ENCODE data around the gene HDAC5.

Gene HDAC5

GRCh38 chr17:44085908-44086307 is 37.5 kb downstream of the HDAC5 start:
- no peak overlapping the region for H3K27ac ChIP-seq (ENCODE audit: low read length)
- H3K36me3 ChIP-seq (ENCODE audit: control insufficient read depth, insufficient read depth, low read length): peaks cover 11% of the 10 kb centered on the region
- no CpG with 5 or more reads among the region's 5 CpGs for WGBS (ENCODE audit: insufficient coverage, insufficient read length)
- peaks cover 15% of the 10 kb centered on the region for H3K4me1 ChIP-seq (ENCODE audit: control insufficient read depth, insufficient read depth, low read length)
- no peak overlapping the region for H3K4me3 ChIP-seq (ENCODE audit: low read length)
- no peaks in the 10 kb centered on the region for H3K27me3 ChIP-seq (ENCODE audit: control insufficient read depth, insufficient read depth, low read length)
- no peaks in the 10 kb centered on the region for H3K9me3 ChIP-seq (ENCODE audit: control insufficient read depth, insufficient read depth, low read length)
- no peak for DNase-seq (ENCODE audit: low read depth, low spot score)

- Histone ChIP-seq H3K27ac (ENCODE audit: low read length) (no peak overlapping the region), H3K9me3 (ENCODE audit: control insufficient read depth, insufficient read depth, low read length) (no peaks in the 10 kb centered on the region), H3K4me1 (ENCODE audit: control insufficient read depth, insufficient read depth, low read length) (peaks cover 15% of the 10 kb centered on the region), H3K27me3 (ENCODE audit: control insufficient read depth, insufficient read depth, low read length) (no peaks in the 10 kb centered on the region), H3K4me3 (ENCODE audit: low read length) (no peak overlapping the region), H3K36me3 (ENCODE audit: control insufficient read depth, insufficient read depth, low read length) (peaks cover 11% of the 10 kb centered on the region)
- no CpG with 5 or more reads among the region's 7 CpGs for WGBS (ENCODE audit: insufficient coverage, insufficient read length)
- DNase-seq (ENCODE audit: low read depth, low spot score): no peak
These were observed 38.5 kb downstream of the HDAC5 start for GRCh38 chr17:44084921-44085320.

- no peak for DNase-seq (ENCODE audit: low read depth, low spot score)
- H3K4me1 ChIP-seq (ENCODE audit: control insufficient read depth, insufficient read depth, low read length): peaks cover 15% of the 10 kb centered on the region
- no peak overlapping the region for H3K27ac ChIP-seq (ENCODE audit: low read length)
- no CpG with 5 or more reads among the region's 10 CpGs for WGBS (ENCODE audit: insufficient coverage, insufficient read length)
- H3K9me3 ChIP-seq (ENCODE audit: control insufficient read depth, insufficient read depth, low read length): no peaks in the 10 kb centered on the region
- no peaks in the 10 kb centered on the region for H3K27me3 ChIP-seq (ENCODE audit: control insufficient read depth, insufficient read depth, low read length)
- peaks cover 11% of the 10 kb centered on the region for H3K36me3 ChIP-seq (ENCODE audit: control insufficient read depth, insufficient read depth, low read length)
- no peak overlapping the region for H3K4me3 ChIP-seq (ENCODE audit: low read length)
These were observed 39.3 kb downstream of the HDAC5 start for GRCh38 chr17:44084131-44084538.

GRCh38 chr17:44083250-44083849 is 40.1 kb downstream of the HDAC5 start:
- H3K4me1 ChIP-seq (ENCODE audit: control insufficient read depth, insufficient read depth, low read length): peaks cover 14% of the 10 kb centered on the region
- no peak overlapping the region for H3K4me3 ChIP-seq (ENCODE audit: low read length)
- H3K27ac ChIP-seq (ENCODE audit: low read length): no peak overlapping the region
- H3K36me3 ChIP-seq (ENCODE audit: control insufficient read depth, insufficient read depth, low read length): peaks cover 10% of the 10 kb centered on the region
- H3K9me3 ChIP-seq (ENCODE audit: control insufficient read depth, insufficient read depth, low read length): no peaks in the 10 kb centered on the region
- H3K27me3 ChIP-seq (ENCODE audit: control insufficient read depth, insufficient read depth, low read length): no peaks in the 10 kb centered on the region
- WGBS (ENCODE audit: insufficient coverage, insufficient read length): no CpG with 5 or more reads among the region's 12 CpGs
- DNase-seq (ENCODE audit: low read depth, low spot score): no peak

- Histone ChIP-seq H3K4me3 (ENCODE audit: low read length) (no peak overlapping the region), H3K9me3 (ENCODE audit: control insufficient read depth, insufficient read depth, low read length) (no peaks in the 10 kb centered on the region), H3K36me3 (ENCODE audit: control insufficient read depth, insufficient read depth, low read length) (peaks cover 11% of the 10 kb centered on the region), H3K4me1 (ENCODE audit: control insufficient read depth, insufficient read depth, low read length) (peaks cover 11% of the 10 kb centered on the region), H3K27ac (ENCODE audit: low read length) (no peak overlapping the region), H3K27me3 (ENCODE audit: control insufficient read depth, insufficient read depth, low read length) (no peaks in the 10 kb centered on the region)
- DNase-seq (ENCODE audit: low read depth, low spot score): no peak
- no CpG with 5 or more reads among the region's 21 CpGs for WGBS (ENCODE audit: insufficient coverage, insufficient read length)
These were observed 41.0 kb downstream of the HDAC5 start for GRCh38 chr17:44082256-44082927.

- no peaks in the 10 kb centered on the region for H3K9me3 ChIP-seq (ENCODE audit: control insufficient read depth, insufficient read depth, low read length)
- H3K27me3 ChIP-seq (ENCODE audit: control insufficient read depth, insufficient read depth, low read length): no peaks in the 10 kb centered on the region
- H3K4me1 ChIP-seq (ENCODE audit: control insufficient read depth, insufficient read depth, low read length): peaks cover 7% of the 10 kb centered on the region
- DNase-seq (ENCODE audit: low read depth, low spot score): no peak
- no peak overlapping the region for H3K4me3 ChIP-seq (ENCODE audit: low read length)
- no CpG with 5 or more reads among the region's 3 CpGs for WGBS (ENCODE audit: insufficient coverage, insufficient read length)
- no peak overlapping the region for H3K27ac ChIP-seq (ENCODE audit: low read length)
- H3K36me3 ChIP-seq (ENCODE audit: control insufficient read depth, insufficient read depth, low read length): peaks cover 11% of the 10 kb centered on the region
These were observed 41.8 kb downstream of the HDAC5 start for GRCh38 chr17:44081681-44082080.

GRCh38 chr17:44079877-44080821 is 43.3 kb downstream of the HDAC5 start:
- H3K4me3 ChIP-seq (ENCODE audit: low read length): no peak overlapping the region
- DNase-seq (ENCODE audit: low read depth, low spot score): no peak
- peaks cover 1% of the 10 kb centered on the region; the same call in 1 of the 2 replicates for H3K4me1 ChIP-seq (ENCODE audit: control insufficient read depth, insufficient read depth, low read length)
- no peaks in the 10 kb centered on the region for H3K9me3 ChIP-seq (ENCODE audit: control insufficient read depth, insufficient read depth, low read length)
- peaks cover 23% of the 10 kb centered on the region for H3K36me3 ChIP-seq (ENCODE audit: control insufficient read depth, insufficient read depth, low read length)
- H3K27me3 ChIP-seq (ENCODE audit: control insufficient read depth, insufficient read depth, low read length): no peaks in the 10 kb centered on the region
- whole genome bisulfite sequencing (ENCODE audit: insufficient coverage, insufficient read length): no CpG with 5 or more reads among the region's 18 CpGs
- no peak overlapping the region for H3K27ac ChIP-seq (ENCODE audit: low read length)

GRCh38 chr17:44078412-44078811 is 45.0 kb downstream of the HDAC5 start:
- H3K36me3 ChIP-seq (ENCODE audit: control insufficient read depth, insufficient read depth, low read length): peaks cover 34% of the 10 kb centered on the region
- H3K4me3 ChIP-seq (ENCODE audit: low read length): no peak overlapping the region
- H3K27ac ChIP-seq (ENCODE audit: low read length): no peak overlapping the region
- no peaks in the 10 kb centered on the region for H3K4me1 ChIP-seq (ENCODE audit: control insufficient read depth, insufficient read depth, low read length)
- no peak for DNase-seq (ENCODE audit: low read depth, low spot score)
- no peaks in the 10 kb centered on the region for H3K27me3 ChIP-seq (ENCODE audit: control insufficient read depth, insufficient read depth, low read length)
- WGBS (ENCODE audit: insufficient coverage, insufficient read length): no CpG with 5 or more reads among the region's 19 CpGs
- H3K9me3 ChIP-seq (ENCODE audit: control insufficient read depth, insufficient read depth, low read length): no peaks in the 10 kb centered on the region

GRCh38 chr17:44077595-44077909 is 45.9 kb downstream of the HDAC5 start:
- Histone ChIP-seq H3K4me3 (ENCODE audit: low read length) (no peak overlapping the region), H3K27me3 (ENCODE audit: control insufficient read depth, insufficient read depth, low read length) (no peaks in the 10 kb centered on the region), H3K36me3 (ENCODE audit: control insufficient read depth, insufficient read depth, low read length) (peaks cover 33% of the 10 kb centered on the region), H3K9me3 (ENCODE audit: control insufficient read depth, insufficient read depth, low read length) (no peaks in the 10 kb centered on the region), H3K4me1 (ENCODE audit: control insufficient read depth, insufficient read depth, low read length) (no peaks in the 10 kb centered on the region), H3K27ac (ENCODE audit: low read length) (no peak overlapping the region)
- DNase-seq (ENCODE audit: low read depth, low spot score): no peak
- no CpG with 5 or more reads among the region's 4 CpGs for WGBS (ENCODE audit: insufficient coverage, insufficient read length)

- Histone ChIP-seq H3K4me1 (ENCODE audit: control insufficient read depth, insufficient read depth, low read length) (no peaks in the 10 kb centered on the region), H3K4me3 (ENCODE audit: low read length) (no peak overlapping the region), H3K9me3 (ENCODE audit: control insufficient read depth, insufficient read depth, low read length) (no peaks in the 10 kb centered on the region), H3K36me3 (ENCODE audit: control insufficient read depth, insufficient read depth, low read length) (peaks cover 27% of the 10 kb centered on the region), H3K27ac (ENCODE audit: low read length) (no peak overlapping the region), H3K27me3 (ENCODE audit: control insufficient read depth, insufficient read depth, low read length) (no peaks in the 10 kb centered on the region)
- DNase-seq (ENCODE audit: low read depth, low spot score): no peak
- no CpG with 5 or more reads among the region's 6 CpGs for WGBS (ENCODE audit: insufficient coverage, insufficient read length)
These were observed 46.5 kb downstream of the HDAC5 start for GRCh38 chr17:44076716-44077594.

Data from iPS DF 6.9 (cell line).